Activated naive CD8-positive, alpha-beta T cell (primary cell): ENCODE data around the gene TGFB1.

ENCODE experiments used
- H3K27ac Mint-ChIP-seq: one replicate; pipeline ENCODE4 v1.8.0; 2021; ENCODE audit warnings: mixed read lengths
- H3K27me3 Mint-ChIP-seq: one replicate; pipeline ENCODE4 v1.8.0; 2021; ENCODE audit warnings: mixed read lengths
- H3K36me3 Mint-ChIP-seq: one replicate; pipeline ENCODE4 v1.8.0; 2021; ENCODE audit warnings: mixed read lengths
- H3K4me1 Mint-ChIP-seq: one replicate; pipeline ENCODE4 v1.8.0; 2021; ENCODE audit warnings: low read depth, mixed read lengths
- H3K4me3 Mint-ChIP-seq: one replicate; pipeline ENCODE4 v1.8.0; 2021; ENCODE audit warnings: mild to moderate bottlenecking, mixed read lengths
- H3K9me3 Mint-ChIP-seq: one replicate; pipeline ENCODE4 v1.8.0; 2021; ENCODE audit warnings: low read depth, mixed read lengths

TGFB1 gene

GRCh38 chr19:41324921-41325639, 28.6 kb downstream of the TGFB1 start:
- peak overlapping the region; percentile 96 for H3K27ac Mint-ChIP-seq
- peaks cover 10% of the 10 kb centered on the region for H3K36me3 Mint-ChIP-seq
- peak overlapping the region; percentile 63 for H3K4me3 Mint-ChIP-seq
- peaks cover 60% of the 10 kb centered on the region for H3K4me1 Mint-ChIP-seq
- H3K9me3 Mint-ChIP-seq = no peaks in the 10 kb centered on the region
- H3K27me3 Mint-ChIP-seq = no peaks in the 10 kb centered on the region

- Mint-ChIP-seq H3K27ac (peak overlapping the region; percentile 96), H3K9me3 (no peaks in the 10 kb centered on the region), H3K36me3 (peaks cover 10% of the 10 kb centered on the region), H3K27me3 (no peaks in the 10 kb centered on the region), H3K4me1 (peaks cover 60% of the 10 kb centered on the region), H3K4me3 (peak overlapping the region; percentile 63)
These were observed 29.5 kb downstream of the TGFB1 start for GRCh38 chr19:41324231-41324702.

- Mint-ChIP-seq H3K4me1 (peaks cover 53% of the 10 kb centered on the region), H3K9me3 (no peaks in the 10 kb centered on the region), H3K36me3 (peaks cover 10% of the 10 kb centered on the region), H3K27me3 (no peaks in the 10 kb centered on the region), H3K27ac (peak overlapping the region; percentile 96), H3K4me3 (no peak overlapping the region)
These were observed 30.1 kb downstream of the TGFB1 start for GRCh38 chr19:41323430-41324125.

GRCh38 chr19:41323023-41323422, 30.7 kb downstream of the TGFB1 start:
- Mint-ChIP-seq H3K36me3 (peaks cover 9% of the 10 kb centered on the region), H3K9me3 (no peaks in the 10 kb centered on the region), H3K27me3 (no peaks in the 10 kb centered on the region), H3K27ac (peak overlapping the region; percentile 75), H3K4me3 (no peak overlapping the region), H3K4me1 (peaks cover 47% of the 10 kb centered on the region)

GRCh38 chr19:41322451-41322850, 31.3 kb downstream of the TGFB1 start:
- no peaks in the 10 kb centered on the region for H3K27me3 Mint-ChIP-seq

GRCh38 chr19:41321600-41322270, 32.0 kb downstream of the TGFB1 start:
- Mint-ChIP-seq H3K9me3 (no peaks in the 10 kb centered on the region), H3K27me3 (no peaks in the 10 kb centered on the region), H3K4me3 (no peak overlapping the region), H3K36me3 (peaks cover 7% of the 10 kb centered on the region), H3K4me1 (peaks cover 43% of the 10 kb centered on the region), H3K27ac (peak overlapping the region; percentile 46)

More at GRCh38 chr19:41322451-41322850, 31.3 kb downstream of the TGFB1 start:
- Mint-ChIP-seq H3K9me3 (no peaks in the 10 kb centered on the region), H3K4me3 (no peak overlapping the region), H3K27ac (peak overlapping the region; percentile 75), H3K36me3 (peaks cover 6% of the 10 kb centered on the region), H3K4me1 (peaks cover 44% of the 10 kb centered on the region)

GRCh38 chr19:41321204-41321599, 32.5 kb downstream of the TGFB1 start:
- Mint-ChIP-seq H3K36me3 (peaks cover 6% of the 10 kb centered on the region), H3K9me3 (no peaks in the 10 kb centered on the region), H3K4me3 (no peak overlapping the region), H3K4me1 (peaks cover 39% of the 10 kb centered on the region), H3K27me3 (no peaks in the 10 kb centered on the region), H3K27ac (peak overlapping the region; percentile 46)

- H3K27ac Mint-ChIP-seq = no peak overlapping the region
- no peaks in the 10 kb centered on the region for H3K27me3 Mint-ChIP-seq
- peaks cover 5% of the 10 kb centered on the region for H3K36me3 Mint-ChIP-seq
- H3K4me1 Mint-ChIP-seq = peaks cover 39% of the 10 kb centered on the region
- H3K9me3 Mint-ChIP-seq = no peaks in the 10 kb centered on the region
- no peak overlapping the region for H3K4me3 Mint-ChIP-seq
These were observed 33.2 kb downstream of the TGFB1 start for GRCh38 chr19:41320568-41320967.

GRCh38 chr19:41320185-41320518, 33.6 kb downstream of the TGFB1 start:
- Mint-ChIP-seq H3K4me1 (peaks cover 36% of the 10 kb centered on the region), H3K27ac (no peak overlapping the region), H3K4me3 (no peak overlapping the region), H3K27me3 (no peaks in the 10 kb centered on the region), H3K9me3 (no peaks in the 10 kb centered on the region), H3K36me3 (peaks cover 5% of the 10 kb centered on the region)

GRCh38 chr19:41319500-41320184, 34.1 kb downstream of the TGFB1 start:
- Mint-ChIP-seq H3K9me3 (no peaks in the 10 kb centered on the region), H3K4me1 (peaks cover 32% of the 10 kb centered on the region), H3K27me3 (no peaks in the 10 kb centered on the region), H3K27ac (no peak overlapping the region), H3K36me3 (peaks cover 5% of the 10 kb centered on the region), H3K4me3 (no peak overlapping the region)

- Mint-ChIP-seq H3K9me3 (no peaks in the 10 kb centered on the region), H3K4me3 (no peak overlapping the region), H3K27me3 (no peaks in the 10 kb centered on the region), H3K4me1 (peaks cover 24% of the 10 kb centered on the region), H3K27ac (no peak overlapping the region), H3K36me3 (peaks cover 5% of the 10 kb centered on the region)
These were observed 34.8 kb downstream of the TGFB1 start for GRCh38 chr19:41318696-41319499.

- Mint-ChIP-seq H3K27me3 (no peaks in the 10 kb centered on the region), H3K4me1 (peaks cover 24% of the 10 kb centered on the region), H3K36me3 (peaks cover 5% of the 10 kb centered on the region), H3K27ac (no peak overlapping the region), H3K4me3 (no peak overlapping the region), H3K9me3 (no peaks in the 10 kb centered on the region)
These were observed 37.3 kb downstream of the TGFB1 start for GRCh38 chr19:41316306-41316920.

- peak overlapping the region; percentile 35 for H3K27ac Mint-ChIP-seq
- H3K4me3 Mint-ChIP-seq = peak overlapping the region; percentile 77
- no peaks in the 10 kb centered on the region for H3K9me3 Mint-ChIP-seq
- H3K4me1 Mint-ChIP-seq = peaks cover 58% of the 10 kb centered on the region
- no peaks in the 10 kb centered on the region for H3K27me3 Mint-ChIP-seq
- no peaks in the 10 kb centered on the region for H3K36me3 Mint-ChIP-seq
These were observed 42.1 kb downstream of the TGFB1 start for GRCh38 chr19:41311613-41312012.

GRCh38 chr19:41311072-41311471, 42.6 kb downstream of the TGFB1 start:
- no peaks in the 10 kb centered on the region for H3K27me3 Mint-ChIP-seq
- peak overlapping the region; percentile 98 for H3K4me3 Mint-ChIP-seq
- H3K9me3 Mint-ChIP-seq = no peaks in the 10 kb centered on the region
- no peaks in the 10 kb centered on the region for H3K36me3 Mint-ChIP-seq
- peaks cover 62% of the 10 kb centered on the region for H3K4me1 Mint-ChIP-seq
- no peak overlapping the region for H3K27ac Mint-ChIP-seq
